GM12878 (cell line): Measurements from ENCODE around the gene OR7A5. TPM values are rescaled to one million over a fixed set of nuclear protein-coding genes. Genes with fewer than 3 reads are reported as not detected.

ENCODE experiments used
- ATAC-seq: fragments of 200-7000 bp; cut with Tn5 transposase; 3 replicates; pipeline ENCODE4 v1.9.1; 2020; ENCODE audit warnings: mild to moderate bottlenecking, moderate library complexity
- BruUV-seq: library from RNA; stranded (reverse); fragments of 400-500 nt; replicated peaks from 2 replicates; lab custom pipeline; 2021; lab: Mats Ljungman, UMichigan
- CTCF ChIA-PET: fragments of 300-600 bp; sonication (Branson Sonifier 250); formaldehyde crosslinking; extraction: SDS; loops from one replicate; lab custom pipeline; 2021; ENCODE audit warnings: inconsistent platforms; lab: Yijun Ruan, JAX
- POLR2A ChIA-PET: fragments of 350-600 bp; formaldehyde crosslinking; extraction: SDS; loops from one replicate; lab custom pipeline; 2021; ENCODE audit warnings: inconsistent platforms; lab: Charles Lee
- RAD21 ChIA-PET: fragments of 300-600 bp; sonication (Branson Sonifier 250); formaldehyde crosslinking; loops from one replicate; lab custom pipeline; 2023; ENCODE audit warnings: antibody characterized with exemption; ENCODE audit not compliant: unreplicated experiment; lab: Charles Lee
- SMC1A ChIA-PET: fragments of 300-600 bp; sonication (Branson Sonifier 250); formaldehyde crosslinking; loops from one replicate; lab custom pipeline; 2023; ENCODE audit not compliant: unreplicated experiment, uncharacterized antibody; lab: Charles Lee
- DNase-seq: peaks from one replicate; pipeline ENCODE4 v3.0.0-alpha.2; 2011; ENCODE audit warnings: low read depth, low spot score
- FAIRE-seq: peaks from 3 replicates; lab custom pipeline; 2011; peaks lifted over from hg19 to GRCh38; lab: Jason Lieb, UNC
- H2AFZ ChIP-seq: 2 replicates; pipeline ENCODE4 v1.6.0; 2011; ENCODE audit warnings: low read depth, low read length, control low read depth; ENCODE audit not compliant: control insufficient read depth
- H3K27ac ChIP-seq: 2 replicates; pipeline ENCODE4 v1.5.1; 2011; ENCODE audit warnings: control low read depth; ENCODE audit not compliant: control insufficient read depth, insufficient read depth
- H3K27me3 ChIP-seq, 2 experiments: replicated peaks in 1 of 2; 2 replicates each; pipeline versions ENCODE4 v1.6.0 to v1.6.1; 2011; ENCODE audit warnings: low read length in 1 of 2; ENCODE audit not compliant: control insufficient read depth in 2 of 2, insufficient read depth in 2 of 2
- H3K36me3 ChIP-seq, 2 experiments: 2 replicates each; pipeline ENCODE4 v1.5.1; 2011; ENCODE audit warnings: low read length in 1 of 2; ENCODE audit not compliant: control insufficient read depth in 2 of 2, insufficient read depth in 2 of 2
- H3K4me1 ChIP-seq: 2 replicates; pipeline ENCODE4 v1.6.1; 2011; ENCODE audit warnings: mild to moderate bottlenecking, low read length, moderate library complexity, mixed read lengths; ENCODE audit not compliant: control insufficient read depth, insufficient read depth
- H3K4me2 ChIP-seq: 2 replicates; pipeline ENCODE4 v1.6.0; 2011; ENCODE audit warnings: control low read depth; ENCODE audit not compliant: control insufficient read depth, insufficient read depth
- H3K4me3 ChIP-seq: fragments of 200-600 bp; sonication (generic); 2 replicates; pipeline ENCODE4 v1.5.1; 2016
- H3K79me2 ChIP-seq: 2 replicates; pipeline ENCODE4 v1.6.0; 2011; ENCODE audit warnings: low read length; ENCODE audit not compliant: control insufficient read depth, insufficient read depth
- H3K9ac ChIP-seq: 2 replicates; pipeline ENCODE4 v1.8.0; 2011; ENCODE audit warnings: low read length, control low read depth, mixed read lengths; ENCODE audit not compliant: control insufficient read depth, insufficient read depth
- H3K9me3 ChIP-seq: replicated peaks from 3 replicates; pipeline ENCODE4 v1.5.1; 2011; ENCODE audit warnings: mild to moderate bottlenecking, low read length; ENCODE audit not compliant: control insufficient read depth, insufficient read depth
- H4K20me1 ChIP-seq: 2 replicates; pipeline ENCODE4 v1.6.0; 2011; ENCODE audit not compliant: control insufficient read depth, insufficient read depth
- BCL3 ChIP-seq: IDR thresholded peaks from 2 replicates; pipeline ENCODE4 v1.6.1; 2011; ENCODE audit warnings: borderline replicate concordance, low read depth, mild to moderate bottlenecking, moderate library complexity, low read length; ENCODE audit not compliant: insufficient read depth, poor library complexity, severe bottlenecking
- CHD1 ChIP-seq: IDR thresholded peaks from 2 replicates; pipeline ENCODE4 v1.6.1; 2012; ENCODE audit warnings: low read depth, low read length, improper control_type of control experiment
- EGR1 ChIP-seq, 2 experiments: IDR thresholded peaks; 1 replicate in 1 of 2; 2 replicates in 1 of 2; pipeline ENCODE4 v1.6.1; 2011 to 2012; ENCODE audit warnings: low read depth in 2 of 2, low read length in 2 of 2, borderline replicate concordance in 1 of 2, mild to moderate bottlenecking in 1 of 2, moderate library complexity in 1 of 2
- ETV6 ChIP-seq, 2 experiments: fragments of 450-650 bp in 1 of 2; IDR thresholded peaks in 1 of 2; conservative IDR thresholded peaks in 1 of 2; 2 replicates each; pipeline ENCODE4 v1.6.1; 2014; ENCODE audit warnings: antibody characterized with exemption in 1 of 2, borderline replicate concordance in 1 of 2, low read depth in 1 of 2, mild to moderate bottlenecking in 1 of 2, moderate library complexity in 1 of 2
- EZH2 ChIP-seq: IDR thresholded peaks from 2 replicates; pipeline ENCODE4 v1.6.1; 2012; ENCODE audit warnings: low read depth, mild to moderate bottlenecking, control low read depth, inconsistent platforms, low read length, borderline replicate concordance; ENCODE audit not compliant: control insufficient read depth
- IRF4 ChIP-seq: IDR thresholded peaks from 2 replicates; pipeline ENCODE4 v1.6.1; 2011; ENCODE audit warnings: low read depth, low read length
- JUND ChIP-seq: IDR thresholded peaks from 2 replicates; pipeline ENCODE4 v1.6.1; 2012; ENCODE audit warnings: low read depth, mild to moderate bottlenecking, low read length, improper control_type of control experiment, moderate library complexity
- MYB ChIP-seq: fragments of 150-350 bp; IDR thresholded peaks from 2 replicates; pipeline ENCODE4 v1.6.1; 2014; ENCODE audit warnings: mild to moderate bottlenecking, low read depth, low read length, borderline replicate concordance
- NR2C1 ChIP-seq: fragments of 450-650 bp; IDR thresholded peaks from 2 replicates; pipeline ENCODE4 v1.6.1; 2017; ENCODE audit warnings: antibody characterized with exemption, mild to moderate bottlenecking, moderate library complexity
- RFX5 ChIP-seq: IDR thresholded peaks from 2 replicates; pipeline ENCODE4 v1.6.1; 2011; ENCODE audit warnings: low read depth, low read length, improper control_type of control experiment
- SUZ12 ChIP-seq: fragments of 200-600 bp; sonication (generic); IDR thresholded peaks from one replicate; pipeline ENCODE4 v1.6.1; 2018; ENCODE audit warnings: antibody characterized with exemption, mild to moderate bottlenecking; ENCODE audit not compliant: unreplicated experiment
- TCF12 ChIP-seq: IDR thresholded peaks from 2 replicates; pipeline ENCODE4 v1.6.1; 2011; ENCODE audit warnings: low read depth, mild to moderate bottlenecking, low read length
- WGBS: methylation state at CpG from one replicate; pipeline ENCODE4 v1.1.6; 2016; ENCODE audit warnings: low lambda C conversion rate; ENCODE audit not compliant: insufficient replicate concordance, insufficient coverage; ENCODE audit errors: missing lambda C conversion rate; 5-methylcytosine and 5-hydroxymethylcytosine counted together
- in situ Hi-C: fragments of 300-500 bp; cut with MboI; formaldehyde crosslinking; loops from 9 replicates; pipeline ENCODE4 v1.14.3; 2018; ENCODE audit warnings: mixed read lengths
- intact Hi-C: fragments of 100-400 bp; cut with micrococcal nuclease; formaldehyde crosslinking; loops from one replicate; pipeline ENCODE4 v1.14.2; 2022; ENCODE audit not compliant: unreplicated experiment
- polyA plus RNA-seq, 11 experiments: library from polyadenylated mRNA; depleted of rRNA in 4 of 11; unstranded in 6 of 11; stranded (reverse) in 5 of 11; fragments of >200 nt; fragmentation: Nextera tagmentation in 4 of 11; fragmentation: Illumina TruSeq in 1 of 11; extraction: Ambion mirVana in 4 of 11; extraction: Trizol in 1 of 11; gene quantifications; 1 replicate in 1 of 11; 2 replicates in 10 of 11; pipeline versions ENCODE4 v1.2.1 to v1.2.3, GENCODE V29; 2011 to 2016; ENCODE audit warnings: inconsistent platforms in 2 of 11, missing spikeins in 2 of 11, low read depth in 1 of 11
- total RNA-seq, 4 experiments: library from RNA; depleted of rRNA in 3 of 4; stranded (reverse); fragments of >200 nt in 3 of 4; fragmentation: Illumina TruSeq in 1 of 4; extraction: Trizol in 1 of 4; gene quantifications; 2 replicates each; pipeline versions ENCODE4 v1.2.1 to v1.2.3, GENCODE V29; 2013 to 2021
- TF ChIP-seq, protein P1 (sequence below): IDR thresholded peaks from 2 replicates; pipeline ENCODE4 v1.6.1; 2012; ENCODE audit warnings: low read length, inconsistent platforms

The OR7A5 gene
- total and polyA plus RNA-seq, 10 of the 15 experiments (the other 5 are each of a cell fraction or from before 2014, with no cell fraction given) = not detected

DNA sequence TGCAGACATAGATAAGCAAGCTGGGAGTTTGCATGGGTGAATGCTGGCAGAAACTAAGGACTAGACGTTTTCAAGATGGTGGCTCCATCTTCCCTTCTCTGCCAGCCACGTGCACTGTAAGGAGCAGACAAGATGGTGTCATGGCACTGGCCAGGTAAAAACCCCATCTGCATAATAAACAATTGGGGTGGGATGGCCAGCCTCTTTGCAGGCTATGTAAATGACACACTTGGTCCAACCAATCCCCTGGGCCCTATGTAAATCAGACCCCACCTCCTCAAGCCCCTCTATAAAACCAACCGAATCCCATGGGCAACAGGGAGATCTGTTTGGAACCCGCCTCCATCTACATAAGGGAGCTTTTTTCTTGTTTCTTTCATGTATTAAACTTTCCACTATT is 2.4 kb upstream of the OR7A5 start:
- WGBS = 20% methylated on average over 4 of the region's 4 CpGs
- no peak overlapping the region for H2AFZ ChIP-seq
- H3K27ac ChIP-seq = no peak overlapping the region
- H3K9me3 ChIP-seq = no peaks in the 10 kb centered on the region
- DNase-seq (no peak), FAIRE-seq (no peak), ATAC-seq (no peak)
- TF ChIP-seq, protein P1, sequence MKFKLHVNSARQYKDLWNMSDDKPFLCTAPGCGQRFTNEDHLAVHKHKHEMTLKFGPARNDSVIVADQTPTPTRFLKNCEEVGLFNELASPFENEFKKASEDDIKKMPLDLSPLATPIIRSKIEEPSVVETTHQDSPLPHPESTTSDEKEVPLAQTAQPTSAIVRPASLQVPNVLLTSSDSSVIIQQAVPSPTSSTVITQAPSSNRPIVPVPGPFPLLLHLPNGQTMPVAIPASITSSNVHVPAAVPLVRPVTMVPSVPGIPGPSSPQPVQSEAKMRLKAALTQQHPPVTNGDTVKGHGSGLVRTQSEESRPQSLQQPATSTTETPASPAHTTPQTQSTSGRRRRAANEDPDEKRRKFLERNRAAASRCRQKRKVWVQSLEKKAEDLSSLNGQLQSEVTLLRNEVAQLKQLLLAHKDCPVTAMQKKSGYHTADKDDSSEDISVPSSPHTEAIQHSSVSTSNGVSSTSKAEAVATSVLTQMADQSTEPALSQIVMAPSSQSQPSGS = no peak
- TF ChIP-seq JUND = no peak
- POLR2A ChIA-PET = no interaction called here
- H3K9ac ChIP-seq = no peak overlapping the region
- H3K27me3 ChIP-seq = no peaks in the 10 kb centered on the region; a peak in 1 of 4 replicates
- no peaks in the 10 kb centered on the region for H3K4me1 ChIP-seq
- in situ Hi-C loops = no loop called here
- CTCF ChIA-PET = interaction anchor here (0.7 to 1.6 kb wide), 2 partner anchors 263 to 280 kb away, joined by 3 to 4 read pairs; no protein-coding TSS in a partner anchor
- SMC1A ChIA-PET = no interaction called here
- no peaks in the 10 kb centered on the region for H3K36me3 ChIP-seq
- RAD21 ChIA-PET = no interaction called here
- H3K4me3 ChIP-seq = no peak overlapping the region
- intact Hi-C loops = no loop called here
- H3K4me2 ChIP-seq = no peak overlapping the region
- no peaks in the 10 kb centered on the region for H3K79me2 ChIP-seq
- no peaks in the 10 kb centered on the region for H4K20me1 ChIP-seq
- no TSS peak for BruUV-seq

DNA sequence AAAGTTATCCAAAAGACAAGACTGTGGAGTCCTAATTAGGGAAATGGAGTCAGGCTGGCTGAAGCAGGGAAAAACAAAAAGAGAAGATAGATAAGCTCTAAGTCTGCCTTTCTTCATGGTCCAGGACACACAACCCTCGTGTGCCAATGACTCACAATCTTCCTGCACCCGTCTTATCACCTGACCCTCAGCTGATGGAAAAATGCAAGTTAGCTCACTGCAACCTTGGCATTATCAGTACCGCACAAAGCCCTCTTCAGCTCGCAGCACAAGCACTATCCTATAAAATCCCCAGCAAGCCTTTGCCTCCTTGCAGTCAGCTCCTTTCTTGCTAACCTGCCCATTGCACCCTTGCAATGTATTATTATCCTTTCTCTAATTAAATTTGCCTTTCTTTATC is 4.3 kb downstream of the OR7A5 start:
- FAIRE-seq (no peak), ATAC-seq (no peak), DNase-seq (no peak)
- Histone ChIP-seq H3K9ac (no peak overlapping the region), H3K36me3 (no peaks in the 10 kb centered on the region), H4K20me1 (no peaks in the 10 kb centered on the region), H3K4me1 (no peaks in the 10 kb centered on the region), H2AFZ (no peak overlapping the region), H3K4me2 (no peak overlapping the region), H3K27ac (no peak overlapping the region), H3K9me3 (no peaks in the 10 kb centered on the region), H3K4me3 (no peak overlapping the region), H3K27me3 (no peaks in the 10 kb centered on the region; a peak in 1 of 4 replicates), H3K79me2 (no peaks in the 10 kb centered on the region)
- RAD21 ChIA-PET = interaction anchor here (1.2 kb wide), 1 partner anchor 259 kb away, joined by 3 read pairs; the partner anchor contains the start of gene NDUFB7
- POLR2A ChIA-PET = no interaction called here
- CTCF ChIA-PET = interaction anchor here (0.6 kb wide), 1 partner anchor 276 kb away, joined by 3 read pairs; no protein-coding TSS in a partner anchor
- in situ Hi-C loops = no loop called here
- SMC1A ChIA-PET = no interaction called here
- intact Hi-C loops = no loop called here
- TF ChIP-seq CHD1 (no peak), RFX5 (no peak), NR2C1 (no peak), EGR1 (IDR thresholded peaks at IDR 0.05; ENCODE audit: borderline replicate concordance in 1 of 2, low read depth in 2 of 2, low read length in 2 of 2) (no peak), MYB (no peak), ETV6 (conservative IDR thresholded peaks at IDR 0.05 in 1 of 2, IDR thresholded peaks at IDR 0.05 in 1 of 2; ENCODE audit: borderline replicate concordance in 1 of 2, low read depth in 1 of 2) (no peak), IRF4 (no peak), EZH2 (no peak), BCL3 (no peak), SUZ12 (no peak), TCF12 (no peak)
- 0% methylated on average over 4 of the region's 4 CpGs for WGBS
- BruUV-seq = no TSS peak
